Measurements from ENCODE around the gene ICA1L. TPM values are rescaled to one million over a fixed set of nuclear protein-coding genes. Genes with fewer than 3 reads are reported as not detected.
A peak's percentile ranks its signal among the peaks of the same experiment; 100 is the strongest.
"Not testable (repeated sequence)": the region's sequence is repeated elsewhere in the genome, so short reads cannot be mapped to it uniquely, and the experiment has no call there.

ICA1L gene
- total RNA-seq, 4 donors from 2014 or later = 3.4 to 14.0 (median 9.9) TPM

- TF ChIP-seq, protein P1, sequence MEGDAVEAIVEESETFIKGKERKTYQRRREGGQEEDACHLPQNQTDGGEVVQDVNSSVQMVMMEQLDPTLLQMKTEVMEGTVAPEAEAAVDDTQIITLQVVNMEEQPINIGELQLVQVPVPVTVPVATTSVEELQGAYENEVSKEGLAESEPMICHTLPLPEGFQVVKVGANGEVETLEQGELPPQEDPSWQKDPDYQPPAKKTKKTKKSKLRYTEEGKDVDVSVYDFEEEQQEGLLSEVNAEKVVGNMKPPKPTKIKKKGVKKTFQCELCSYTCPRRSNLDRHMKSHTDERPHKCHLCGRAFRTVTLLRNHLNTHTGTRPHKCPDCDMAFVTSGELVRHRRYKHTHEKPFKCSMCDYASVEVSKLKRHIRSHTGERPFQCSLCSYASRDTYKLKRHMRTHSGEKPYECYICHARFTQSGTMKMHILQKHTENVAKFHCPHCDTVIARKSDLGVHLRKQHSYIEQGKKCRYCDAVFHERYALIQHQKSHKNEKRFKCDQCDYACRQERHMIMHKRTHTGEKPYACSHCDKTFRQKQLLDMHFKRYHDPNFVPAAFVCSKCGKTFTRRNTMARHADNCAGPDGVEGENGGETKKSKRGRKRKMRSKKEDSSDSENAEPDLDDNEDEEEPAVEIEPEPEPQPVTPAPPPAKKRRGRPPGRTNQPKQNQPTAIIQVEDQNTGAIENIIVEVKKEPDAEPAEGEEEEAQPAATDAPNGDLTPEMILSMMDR (IDR thresholded peaks at IDR 0.05) = no peak
- DNase-seq (ENCODE audit: low spot score) (peak; percentile 35), ATAC-seq (ENCODE audit: low FRiP score) (peak; percentile 90)
Measured at GRCh38 chr2:202870431-202871299, 901 bp downstream of the ICA1L start.

DNA sequence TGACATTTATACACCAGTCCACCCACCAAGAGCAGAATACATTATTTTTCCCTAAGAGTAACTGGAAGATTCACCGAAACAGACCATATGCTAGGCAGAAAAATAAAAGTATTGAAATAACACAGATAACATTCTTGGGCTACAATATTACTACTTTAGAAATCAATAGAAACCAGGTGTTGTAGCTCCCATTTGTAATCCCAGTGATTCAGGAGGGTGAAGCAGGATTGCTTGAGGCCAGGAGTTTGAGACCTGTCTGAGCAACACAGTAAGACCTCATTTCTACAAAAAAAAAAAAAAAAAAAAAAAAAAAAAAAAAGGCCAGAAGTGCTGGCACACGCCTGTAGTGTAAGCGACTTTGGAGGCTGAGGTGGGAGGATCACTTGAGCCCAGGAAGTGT is 9.6 kb downstream of the ICA1L start:
- TF ChIP-seq, protein P1 (IDR thresholded peaks at IDR 0.05) = no peak
- DNase-seq (ENCODE audit: low spot score) (no peak), ATAC-seq (ENCODE audit: low FRiP score) (no peak)

- no peak for DNase-seq (ENCODE audit: low spot score)
- ATAC-seq (ENCODE audit: low FRiP score) = no peak
- TF ChIP-seq, protein P1 (IDR thresholded peaks at IDR 0.05) = no peak
Measured at GRCh38 chr2:202858601-202859000, 13.0 kb downstream of the ICA1L start.

GRCh38 chr2:202849343-202849742 is 22.2 kb downstream of the ICA1L start:
- ATAC-seq (ENCODE audit: low FRiP score); DNase-seq (ENCODE audit: low spot score): not testable (repeated sequence)

DNA sequence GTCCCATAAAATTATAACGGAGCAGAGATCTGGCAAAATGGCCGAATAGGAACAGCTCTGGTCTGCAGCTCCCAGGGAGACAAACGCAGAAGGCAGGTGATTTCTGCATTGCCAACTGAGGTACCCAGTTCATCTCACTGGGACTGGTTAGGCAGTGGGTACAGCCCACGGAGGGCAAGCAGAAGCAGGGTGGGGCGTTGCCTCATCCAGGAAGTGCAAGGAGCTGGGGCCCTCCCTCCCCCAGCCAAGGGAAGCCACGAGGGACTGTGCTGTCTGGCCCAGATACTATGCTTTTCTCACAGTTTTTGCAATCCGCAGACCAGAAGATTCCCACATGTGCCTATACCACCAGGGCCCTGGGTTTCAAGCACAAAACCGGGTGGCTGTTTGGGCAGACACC is 22.8 kb downstream of the ICA1L start:
- ATAC-seq (ENCODE audit: low FRiP score) = no peak
- no peak for DNase-seq (ENCODE audit: low spot score)
- TF ChIP-seq, protein P1 (IDR thresholded peaks at IDR 0.05) = no peak

DNA sequence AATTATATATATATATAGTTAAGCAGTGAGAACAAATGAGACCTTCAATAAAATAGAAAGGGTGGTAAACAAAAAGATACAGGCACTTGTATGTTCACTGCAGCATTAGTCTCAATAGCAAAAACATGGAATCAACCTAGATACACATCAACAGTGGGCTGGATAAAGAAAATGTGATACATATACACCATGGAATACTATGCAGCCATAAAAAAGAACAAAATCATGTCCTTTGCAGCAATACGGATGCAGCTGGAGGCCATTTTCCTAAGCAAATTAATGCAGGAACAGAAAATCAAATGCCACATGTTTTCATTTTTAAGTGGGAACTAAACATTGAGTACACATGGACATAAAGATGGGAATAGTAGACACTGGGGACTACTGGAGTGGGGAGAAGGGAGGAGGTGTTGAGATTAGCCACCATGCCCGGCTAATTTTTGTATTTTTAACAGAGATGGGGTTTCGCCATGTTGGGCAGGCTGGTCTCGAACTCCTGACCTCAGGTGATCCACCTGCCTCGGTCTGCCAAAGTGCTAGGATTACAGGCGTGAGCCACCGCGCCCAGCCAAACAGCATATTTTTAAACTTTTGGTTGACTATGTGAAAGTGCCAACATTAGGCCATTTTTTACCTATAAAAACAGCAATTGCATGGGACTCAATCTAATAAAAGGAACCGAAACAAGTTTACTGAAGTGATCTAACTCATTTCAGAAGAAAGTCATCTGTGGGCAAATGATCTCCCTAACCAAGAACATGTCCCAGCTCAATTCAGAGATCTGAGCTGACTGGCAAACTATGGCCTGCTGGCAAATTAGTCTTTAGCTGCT is 23.7 kb downstream of the ICA1L start:
- TF ChIP-seq, protein P1 (IDR thresholded peaks at IDR 0.05) = no peak
- DNase-seq (ENCODE audit: low spot score) = no peak
- ATAC-seq (ENCODE audit: low FRiP score) = no peak

DNA sequence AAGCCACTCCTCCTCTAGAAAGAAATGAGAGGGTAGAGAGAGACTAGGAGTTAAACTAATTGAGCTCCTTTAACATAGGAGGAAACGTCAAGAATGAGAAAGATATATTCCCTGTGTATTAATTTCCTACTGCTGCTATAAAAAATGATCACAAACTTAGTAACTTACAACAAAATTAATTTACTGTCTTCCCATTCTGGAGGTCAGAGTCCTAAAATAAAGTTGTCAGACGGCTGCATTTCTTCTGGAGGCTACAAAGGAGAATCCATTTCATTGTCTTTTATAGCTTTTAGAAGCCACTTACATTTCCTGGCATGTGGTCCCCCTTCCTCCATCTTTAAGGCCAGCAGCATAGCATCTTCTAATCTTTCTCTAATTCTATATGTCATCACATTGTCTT is 26.9 kb downstream of the ICA1L start:
- DNase-seq (ENCODE audit: low spot score) = no peak
- TF ChIP-seq, protein P1 (IDR thresholded peaks at IDR 0.05) = no peak
- ATAC-seq (ENCODE audit: low FRiP score) = no peak
